Coronary artery (tissue), 2 donors: ENCODE data around the gene CDC25B.

Experiments
- DNase-seq: peaks from one replicate; pipeline ENCODE4 v3.0.0-alpha.2; 2017; ENCODE audit warnings: low spot score
- H3K27ac ChIP-seq, 2 donors: fragments of 200-600 bp; sonication (generic); one replicate each; pipeline ENCODE4 v1.5.1; 2016 to 2019
- H3K4me3 ChIP-seq: fragments of 200-600 bp; sonication (generic); 2 replicates; pipeline ENCODE4 v1.5.1; 2016; ENCODE audit warnings: mild to moderate bottlenecking, moderate library complexity
- TF ChIP-seq, protein P1 (sequence below): fragments of 200-600 bp; sonication (generic); IDR thresholded peaks from one replicate; pipeline ENCODE4 v1.5.1; 2019; ENCODE audit warnings: antibody characterized with exemption

CDC25B gene

DNA sequence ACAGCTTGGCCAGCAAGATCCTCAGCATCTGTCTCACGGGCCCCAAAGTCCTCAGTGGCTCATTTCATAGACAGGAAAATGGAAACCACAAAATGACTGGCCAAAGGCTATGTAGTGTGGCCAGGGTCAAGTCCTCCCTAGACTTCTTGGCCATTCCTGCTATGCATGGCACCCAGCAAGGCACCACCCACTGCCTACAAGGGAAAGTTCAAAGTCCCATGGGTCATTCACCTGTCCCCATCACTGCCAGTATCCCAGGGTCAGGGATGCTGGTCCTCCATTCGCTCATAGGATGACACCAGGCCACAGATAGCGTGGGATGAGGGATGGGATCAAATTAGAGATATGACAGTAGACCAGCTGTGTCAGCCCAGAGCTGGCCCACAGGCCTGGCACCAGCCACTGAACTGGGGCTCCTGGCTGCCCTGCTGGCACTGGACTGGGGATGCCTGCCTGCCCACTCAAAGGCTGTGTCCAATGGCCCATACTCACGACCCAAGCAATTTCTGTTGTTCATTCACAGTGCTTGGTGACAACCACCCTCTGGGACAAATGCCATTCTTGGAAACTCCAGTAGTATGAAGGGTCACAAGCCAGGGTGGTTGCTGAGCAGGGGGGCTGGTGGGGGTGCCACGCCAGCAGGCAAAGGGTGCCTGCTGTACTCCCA lies 40.2 kb upstream of the CDC25B start:
- no peak overlapping the region for H3K27ac ChIP-seq

DNA sequence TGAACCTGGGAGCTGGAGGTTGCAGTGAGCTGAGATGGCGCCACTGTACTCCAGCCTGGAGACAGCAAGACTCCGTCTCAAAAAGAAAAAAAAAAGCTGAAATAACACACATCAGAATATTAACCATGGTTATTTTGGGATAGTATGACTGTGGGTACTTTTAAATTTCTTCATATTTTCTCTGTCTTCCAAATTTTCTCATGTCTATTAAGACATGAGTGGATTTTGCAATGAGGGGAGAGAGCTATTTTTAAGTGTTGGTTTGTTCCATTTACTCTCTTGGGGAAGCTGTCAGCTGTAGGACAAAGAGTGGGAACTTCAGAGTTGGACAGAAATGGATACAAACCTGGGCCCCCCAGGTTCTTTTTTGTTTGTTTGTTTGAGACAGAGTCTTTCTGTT lies 38.8 kb upstream of the CDC25B start:
- peak overlapping the region in 1 of 2 donors; percentile 13 for H3K27ac ChIP-seq
- TF ChIP-seq, protein P1, sequence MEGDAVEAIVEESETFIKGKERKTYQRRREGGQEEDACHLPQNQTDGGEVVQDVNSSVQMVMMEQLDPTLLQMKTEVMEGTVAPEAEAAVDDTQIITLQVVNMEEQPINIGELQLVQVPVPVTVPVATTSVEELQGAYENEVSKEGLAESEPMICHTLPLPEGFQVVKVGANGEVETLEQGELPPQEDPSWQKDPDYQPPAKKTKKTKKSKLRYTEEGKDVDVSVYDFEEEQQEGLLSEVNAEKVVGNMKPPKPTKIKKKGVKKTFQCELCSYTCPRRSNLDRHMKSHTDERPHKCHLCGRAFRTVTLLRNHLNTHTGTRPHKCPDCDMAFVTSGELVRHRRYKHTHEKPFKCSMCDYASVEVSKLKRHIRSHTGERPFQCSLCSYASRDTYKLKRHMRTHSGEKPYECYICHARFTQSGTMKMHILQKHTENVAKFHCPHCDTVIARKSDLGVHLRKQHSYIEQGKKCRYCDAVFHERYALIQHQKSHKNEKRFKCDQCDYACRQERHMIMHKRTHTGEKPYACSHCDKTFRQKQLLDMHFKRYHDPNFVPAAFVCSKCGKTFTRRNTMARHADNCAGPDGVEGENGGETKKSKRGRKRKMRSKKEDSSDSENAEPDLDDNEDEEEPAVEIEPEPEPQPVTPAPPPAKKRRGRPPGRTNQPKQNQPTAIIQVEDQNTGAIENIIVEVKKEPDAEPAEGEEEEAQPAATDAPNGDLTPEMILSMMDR: no peak
- no peak overlapping the region for H3K4me3 ChIP-seq
- DNase-seq: no peak

More for the DNA sequence above, 40.2 kb upstream of the CDC25B start:
- H3K4me3 ChIP-seq: no peak overlapping the region
- no peak for DNase-seq
- TF ChIP-seq, protein P1: no peak

DNA sequence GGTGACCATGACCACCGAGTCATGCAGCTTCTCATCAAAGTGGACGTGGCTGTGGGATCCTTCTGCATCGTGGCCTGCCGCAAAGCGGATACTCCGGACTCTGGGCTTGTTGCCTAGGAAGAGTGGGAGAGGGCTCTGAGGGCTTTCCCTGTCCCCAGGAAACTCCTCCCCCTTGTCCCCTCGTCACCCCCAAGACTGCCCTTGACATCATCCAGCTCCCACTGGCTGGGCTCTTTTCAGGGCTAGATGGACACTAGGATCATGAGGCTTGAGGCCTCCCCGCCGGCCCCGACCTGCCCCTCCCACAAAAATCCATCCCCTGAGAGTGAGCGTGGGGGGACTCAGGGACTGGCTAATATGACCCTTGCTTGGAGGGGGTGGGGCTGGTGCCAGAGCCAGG lies 37.5 kb upstream of the CDC25B start:
- TF ChIP-seq, protein P1: no peak
- H3K27ac ChIP-seq: peak overlapping the region in 1 of 2 donors; percentile 41
- no peak for DNase-seq
- H3K4me3 ChIP-seq: no peak overlapping the region

DNA sequence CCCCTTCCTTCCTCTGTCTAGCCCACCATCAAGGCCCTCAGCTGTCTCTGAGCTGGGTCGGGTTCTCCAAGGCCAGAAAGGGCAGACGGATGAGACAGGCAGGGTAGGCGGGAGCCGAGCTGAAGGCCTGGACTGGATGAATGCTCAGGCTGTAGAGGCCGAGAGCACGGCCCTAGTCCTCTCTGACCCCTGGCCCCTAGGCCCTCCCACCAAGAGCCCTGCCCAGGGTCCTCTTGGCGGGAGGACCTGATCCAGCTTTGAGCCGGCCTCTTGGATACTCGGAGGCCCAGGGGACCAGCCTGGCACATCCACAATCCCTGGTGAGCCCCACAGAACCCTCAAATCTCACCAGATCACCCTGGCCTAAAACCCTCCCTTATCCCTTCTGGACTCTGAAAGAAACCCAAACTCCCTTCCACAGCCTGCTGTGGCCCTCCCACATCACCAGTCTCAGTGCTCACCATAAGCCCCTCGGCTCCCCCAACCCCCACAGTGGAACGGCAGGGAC lies 36.7 kb upstream of the CDC25B start:
- Histone ChIP-seq H3K4me3 (no peak overlapping the region), H3K27ac (peak overlapping the region in 1 of 2 donors; percentile 41)
- DNase-seq: no peak
- TF ChIP-seq, protein P1: no peak

DNA sequence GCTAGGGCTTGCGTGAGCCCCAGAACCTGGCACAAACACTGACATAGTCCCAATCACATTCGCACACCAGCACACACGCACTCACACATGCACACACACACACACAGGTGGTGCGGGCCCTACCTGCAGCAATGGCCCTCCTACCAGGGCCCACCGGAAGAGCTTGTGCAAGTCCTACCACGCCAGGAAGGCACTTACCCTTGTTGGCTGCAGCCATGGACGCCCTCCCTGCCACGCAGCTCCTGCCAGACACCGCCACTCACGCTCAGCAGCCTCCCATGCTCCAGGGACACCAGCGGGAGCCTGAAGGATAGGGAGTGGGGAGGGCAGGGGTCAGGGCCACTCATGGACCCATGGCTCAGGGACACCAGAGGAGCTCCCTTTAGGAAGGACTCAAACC lies 36.2 kb upstream of the CDC25B start:
- TF ChIP-seq, protein P1: no peak
- no peak overlapping the region for H3K27ac ChIP-seq
- DNase-seq: no peak
- H3K4me3 ChIP-seq: no peak overlapping the region

DNA sequence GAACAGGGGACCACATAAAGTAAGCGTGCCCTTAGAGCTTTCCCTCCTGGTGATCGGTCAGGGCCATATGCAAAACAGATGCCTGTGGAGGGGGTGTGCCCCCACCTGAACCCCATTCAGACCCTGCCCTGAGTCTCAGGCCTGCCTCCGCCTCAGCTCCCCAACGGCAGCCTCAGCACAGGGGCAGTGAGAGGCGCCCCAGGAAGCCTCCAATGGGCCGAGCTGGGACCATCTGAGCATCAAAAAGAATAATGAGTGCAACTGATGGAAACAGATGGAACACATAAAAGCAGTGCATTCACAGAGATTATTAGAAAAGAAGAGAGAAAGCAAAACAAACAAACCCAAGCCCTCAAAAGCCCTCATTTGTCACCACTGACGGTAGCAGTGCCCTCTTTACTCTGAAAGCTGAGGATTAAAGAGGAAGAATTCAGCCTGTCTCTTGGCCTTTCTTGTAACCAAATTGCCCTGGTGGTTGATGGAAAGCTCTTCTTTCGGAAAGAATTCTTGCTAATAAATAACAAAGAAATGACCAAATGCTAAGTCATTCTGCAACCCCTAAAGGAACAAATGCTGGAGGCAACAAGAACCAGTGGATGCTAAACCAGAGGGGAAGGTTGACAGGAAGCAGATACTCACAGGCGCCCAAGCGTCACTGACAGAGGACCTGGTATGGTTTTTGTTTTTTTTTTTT lies 35.3 kb upstream of the CDC25B start:
- no peak overlapping the region for H3K4me3 ChIP-seq
- no peak for DNase-seq
- TF ChIP-seq, protein P1: no peak
- no peak overlapping the region for H3K27ac ChIP-seq
